CD14-positive monocyte (primary cell): ENCODE results near the gene CRB2. TPM values are rescaled to one million over a fixed set of nuclear protein-coding genes. Genes with fewer than 3 reads are reported as not detected.

Experiments
- DNase-seq, 3 donors: peaks; one replicate each; pipeline ENCODE4 v3.0.0-alpha.2; 2011 to 2022
- H2AFZ ChIP-seq: 2 replicates; pipeline ENCODE4 v1.6.0; 2012; ENCODE audit warnings: mild to moderate bottlenecking, low read depth, low read length, inconsistent platforms; ENCODE audit not compliant: insufficient read depth, poor library complexity, severe bottlenecking
- H3K27ac ChIP-seq, 2 donors: 1 replicate in 1 of 2; 2 replicates in 1 of 2; pipeline ENCODE4 v1.5.1; 2012 to 2013; ENCODE audit warnings: low read length in 2 of 2, control low read depth in 1 of 2, inconsistent platforms in 1 of 2, low read depth in 1 of 2, mild to moderate bottlenecking in 1 of 2
- H3K27me3 ChIP-seq, 2 donors: one replicate each; pipeline versions ENCODE4 v1.6.0 to v1.6.1; 2011 to 2013; ENCODE audit warnings: low read length in 2 of 2; ENCODE audit not compliant: control insufficient read depth in 2 of 2, insufficient read depth in 2 of 2
- H3K36me3 ChIP-seq, 2 donors: replicated peaks in 1 of 2; 1 replicate in 1 of 2; 2 replicates in 1 of 2; pipeline versions ENCODE4 v1.5.1 to v1.6.1; 2012 to 2013; ENCODE audit warnings: low read length in 2 of 2, control low read depth in 1 of 2, inconsistent platforms in 1 of 2, mild to moderate bottlenecking in 1 of 2; ENCODE audit not compliant: insufficient read depth in 2 of 2, control insufficient read depth in 1 of 2
- H3K4me1 ChIP-seq, 2 donors: 1 replicate in 1 of 2; 2 replicates in 1 of 2; pipeline versions ENCODE4 v1.5.1 to v1.6.1; 2012 to 2013; ENCODE audit warnings: low read length in 2 of 2, control low read depth in 1 of 2, inconsistent platforms in 1 of 2, mild to moderate bottlenecking in 1 of 2, moderate library complexity in 1 of 2; ENCODE audit not compliant: insufficient read depth in 2 of 2, control insufficient read depth in 1 of 2
- H3K4me2 ChIP-seq: replicated peaks from 2 replicates; pipeline ENCODE3; 2012; ENCODE audit warnings: low read length, moderate library complexity, mild to moderate bottlenecking; ENCODE audit not compliant: poor library complexity, severe bottlenecking; ENCODE audit errors: extremely low read depth
- H3K4me3 ChIP-seq, 3 experiments: fragments of 200-600 bp in 1 of 3; sonication (generic) in 1 of 3; replicated peaks in 1 of 3; 1 replicate in 2 of 3; 2 replicates in 1 of 3; pipeline ENCODE4 v1.5.1; 2011 to 2013; ENCODE audit warnings: low read length in 3 of 3, mild to moderate bottlenecking in 3 of 3, control low read depth in 2 of 3, low read depth in 2 of 3, inconsistent platforms in 1 of 3, moderate library complexity in 1 of 3
- H3K79me2 ChIP-seq: 2 replicates; pipeline ENCODE4 v1.6.0; 2012; ENCODE audit warnings: mild to moderate bottlenecking, control low read depth, inconsistent platforms, low read length, moderate library complexity; ENCODE audit not compliant: insufficient read depth
- H3K9ac ChIP-seq: 2 replicates; pipeline ENCODE4 v1.6.0; 2017; ENCODE audit warnings: low read length, mild to moderate bottlenecking; ENCODE audit not compliant: insufficient read depth, poor library complexity, severe bottlenecking
- H3K9me3 ChIP-seq, 2 donors: replicated peaks in 1 of 2; 1 replicate in 1 of 2; 2 replicates in 1 of 2; pipeline versions ENCODE4 v1.5.1 to v1.6.1; 2012 to 2013; ENCODE audit warnings: low read length in 2 of 2, control low read depth in 1 of 2; ENCODE audit not compliant: control insufficient read depth in 1 of 2, insufficient read depth in 1 of 2
- H4K20me1 ChIP-seq: 2 replicates; pipeline ENCODE4 v1.6.0; 2012; ENCODE audit warnings: mild to moderate bottlenecking, low read length, control low read depth, moderate library complexity; ENCODE audit not compliant: insufficient read depth
- H3K27ac Mint-ChIP-seq, 7 donors: one replicate each; pipeline ENCODE4 v1.8.0; 2020; ENCODE audit warnings: mild to moderate bottlenecking in 7 of 7, mixed read lengths in 7 of 7, moderate library complexity in 6 of 7, inconsistent platforms in 2 of 7
- H3K27me3 Mint-ChIP-seq, 3 donors: one replicate each; pipeline ENCODE4 v1.8.0; 2021 to 2022; ENCODE audit warnings: low read depth in 3 of 3, mild to moderate bottlenecking in 3 of 3, mixed read lengths in 3 of 3, moderate library complexity in 3 of 3, inconsistent platforms in 1 of 3
- H3K36me3 Mint-ChIP-seq, 2 donors: one replicate each; pipeline ENCODE4 v1.8.0; 2020; ENCODE audit warnings: mixed read lengths in 2 of 2, inconsistent platforms in 1 of 2, mild to moderate bottlenecking in 1 of 2
- H3K4me1 Mint-ChIP-seq: one replicate; pipeline ENCODE4 v1.8.0; 2020; ENCODE audit warnings: mild to moderate bottlenecking, mixed read lengths
- H3K4me3 Mint-ChIP-seq, 2 donors: one replicate each; pipeline ENCODE4 v1.8.0; 2020; ENCODE audit warnings: mild to moderate bottlenecking in 2 of 2, mixed read lengths in 2 of 2, moderate library complexity in 1 of 2
- H3K9me3 Mint-ChIP-seq, 7 donors: one replicate each; pipeline ENCODE4 v1.8.0; 2020 to 2022; ENCODE audit warnings: mixed read lengths in 7 of 7, mild to moderate bottlenecking in 6 of 7, moderate library complexity in 6 of 7, inconsistent platforms in 2 of 7
- CTCF ChIP-seq: fragments of 200-600 bp; IDR thresholded peaks from one replicate; pipeline ENCODE4 v1.8.0; 2022; ENCODE audit warnings: antibody characterized with exemption, mild to moderate bottlenecking
- WGBS: methylation state at CpG from one replicate; pipeline ENCODE4 v1.1.5; 2013; ENCODE audit warnings: missing lambda C conversion rate; ENCODE audit not compliant: insufficient coverage; 5-methylcytosine and 5-hydroxymethylcytosine counted together
- intact Hi-C, 2 donors: fragments of 100-400 bp; cut with micrococcal nuclease; formaldehyde crosslinking; loops; one replicate each; pipeline versions ENCODE4 v1.15.0 to v1.15.1; 2023
- polyA plus RNA-seq, 3 donors: library from polyadenylated mRNA; depleted of rRNA in 1 of 3; unstranded in 2 of 3; stranded (reverse) in 1 of 3; fragments of 300-500 nt in 2 of 3; fragments of >200 nt in 1 of 3; fragmentation: Illumina TruSeq in 2 of 3; gene quantifications; 1 replicate in 2 of 3; 2 replicates in 1 of 3; pipeline ENCODE4 v1.2.3, GENCODE V29; 2012 to 2021

The CRB2 gene
- polyA plus RNA-seq, 3 donors, result not detected

- intact Hi-C loops, result no loop called here
- H3K4me1 ChIP-seq, result peaks cover 9 to 11% of the 10 kb centered on the region in 2 donors
- WGBS, result 100% methylated on average over 1 of the region's 3 CpGs
Measured at GRCh38 chr9:123334639-123335038, 21.4 kb upstream of the CRB2 start.

GRCh38 chr9:123335193-123335985, 20.6 kb upstream of the CRB2 start:
- no peaks in the 10 kb centered on the region for H3K9me3 ChIP-seq
- no peaks in the 10 kb centered on the region for H4K20me1 ChIP-seq
- Mint-ChIP-seq H3K9me3 (peaks cover 0 to 2% (median 0%) of the 10 kb centered on the region in 7 donors), H3K4me3 (no peak overlapping the region), H3K36me3 (peaks cover 0 to 2% of the 10 kb centered on the region in 2 donors), H3K27me3 (peaks cover 13 to 21% (median 21%) of the 10 kb centered on the region in 3 donors), H3K27ac (no peak overlapping the region), H3K4me1 (peaks cover 27% of the 10 kb centered on the region)
- no peak overlapping the region for H2AFZ ChIP-seq
- H3K4me3 ChIP-seq, result no peak overlapping the region
- H3K79me2 ChIP-seq, result no peaks in the 10 kb centered on the region
- intact Hi-C loops, result no loop called here
- 80% methylated on average over 1 of the region's 9 CpGs for WGBS
- H3K36me3 ChIP-seq, result no peaks in the 10 kb centered on the region
- no peak overlapping the region for H3K4me2 ChIP-seq
- DNase-seq, result no peak
- no peak for TF ChIP-seq CTCF
- peaks cover 0 to 14% of the 10 kb centered on the region in 2 donors for H3K27me3 ChIP-seq
- no peak overlapping the region for H3K27ac ChIP-seq
- H3K9ac ChIP-seq, result no peak overlapping the region
- peaks cover 17 to 18% of the 10 kb centered on the region in 2 donors for H3K4me1 ChIP-seq

More at GRCh38 chr9:123334639-123335038, 21.4 kb upstream of the CRB2 start:
- H3K4me2 ChIP-seq, result no peak overlapping the region
- no peaks in the 10 kb centered on the region for H3K79me2 ChIP-seq
- no peaks in the 10 kb centered on the region for H3K9me3 ChIP-seq
- no peak overlapping the region for H3K4me3 ChIP-seq
- Mint-ChIP-seq H3K27me3 (peaks cover 9 to 14% (median 13%) of the 10 kb centered on the region in 3 donors), H3K4me1 (peaks cover 24% of the 10 kb centered on the region), H3K4me3 (no peak overlapping the region), H3K36me3 (no peaks in the 10 kb centered on the region), H3K9me3 (peaks cover 0 to 2% (median 0%) of the 10 kb centered on the region in 7 donors), H3K27ac (no peak overlapping the region)
- DNase-seq, result no peak
- no peak overlapping the region for H2AFZ ChIP-seq
- no peaks in the 10 kb centered on the region for H4K20me1 ChIP-seq
- no peaks in the 10 kb centered on the region for H3K36me3 ChIP-seq
- peaks cover 0 to 7% of the 10 kb centered on the region in 2 donors for H3K27me3 ChIP-seq
- TF ChIP-seq CTCF, result no peak
- H3K27ac ChIP-seq, result no peak overlapping the region
- no peak overlapping the region for H3K9ac ChIP-seq
